Fibroblast of pulmonary artery (primary cell): Measurements from ENCODE around the gene SNX13.
A peak's percentile ranks its signal among the peaks of the same experiment; 100 is the strongest.

Experiments
- DNase-seq: peaks from one replicate; pipeline ENCODE4 v3.0.0-alpha.2; 2010; ENCODE audit warnings: low read depth
- H3K4me3 ChIP-seq: replicated peaks from 2 replicates; pipeline ENCODE4 v1.5.1; 2011; ENCODE audit warnings: low read depth, mild to moderate bottlenecking, control low read depth, low read length, moderate library complexity
- CTCF ChIP-seq: IDR thresholded peaks from 2 replicates; pipeline ENCODE4 v1.5.1; 2011; ENCODE audit warnings: mild to moderate bottlenecking, control low read depth, low read length, inconsistent platforms; ENCODE audit errors: missing control alignments

The SNX13 gene

GRCh38 chr7:17771901-17772408, 168.3 kb downstream of the SNX13 start:
- no peak for TF ChIP-seq CTCF
- H3K4me3 ChIP-seq: no peak overlapping the region
- no peak for DNase-seq

- TF ChIP-seq CTCF: no peak
- H3K4me3 ChIP-seq: no peak overlapping the region
- DNase-seq: no peak
Observed at GRCh38 chr7:17770710-17771375, 169.5 kb downstream of the SNX13 start.

- DNase-seq: peak; percentile 84
- TF ChIP-seq CTCF: peak; percentile 91
- H3K4me3 ChIP-seq: no peak overlapping the region
Observed at GRCh38 chr7:17769918-17770317, 170.4 kb downstream of the SNX13 start.

- DNase-seq: no peak
- no peak overlapping the region for H3K4me3 ChIP-seq
- TF ChIP-seq CTCF: no peak
Observed at GRCh38 chr7:17758008-17758407, 182.3 kb downstream of the SNX13 start.

GRCh38 chr7:17746020-17746530, 194.2 kb downstream of the SNX13 start:
- no peak for TF ChIP-seq CTCF
- no peak overlapping the region for H3K4me3 ChIP-seq
- no peak for DNase-seq

GRCh38 chr7:17745610-17746009, 194.7 kb downstream of the SNX13 start:
- no peak for DNase-seq
- no peak overlapping the region for H3K4me3 ChIP-seq
- TF ChIP-seq CTCF: no peak

GRCh38 chr7:17743316-17743715, 197.0 kb downstream of the SNX13 start:
- H3K4me3 ChIP-seq: no peak overlapping the region
- TF ChIP-seq CTCF: no peak
- DNase-seq: no peak
